RCC 7860 (cell line): Measurements from ENCODE around the gene USP35.

Experiments
- DNase-seq: peaks from one replicate; pipeline ENCODE4 v3.0.0-alpha.2; 2015; ENCODE audit warnings: low spot score
- FAIRE-seq: peaks from 2 replicates; lab custom pipeline; 2012; peaks lifted over from hg19 to GRCh38; lab: Jason Lieb, UNC

USP35 gene, protein sequence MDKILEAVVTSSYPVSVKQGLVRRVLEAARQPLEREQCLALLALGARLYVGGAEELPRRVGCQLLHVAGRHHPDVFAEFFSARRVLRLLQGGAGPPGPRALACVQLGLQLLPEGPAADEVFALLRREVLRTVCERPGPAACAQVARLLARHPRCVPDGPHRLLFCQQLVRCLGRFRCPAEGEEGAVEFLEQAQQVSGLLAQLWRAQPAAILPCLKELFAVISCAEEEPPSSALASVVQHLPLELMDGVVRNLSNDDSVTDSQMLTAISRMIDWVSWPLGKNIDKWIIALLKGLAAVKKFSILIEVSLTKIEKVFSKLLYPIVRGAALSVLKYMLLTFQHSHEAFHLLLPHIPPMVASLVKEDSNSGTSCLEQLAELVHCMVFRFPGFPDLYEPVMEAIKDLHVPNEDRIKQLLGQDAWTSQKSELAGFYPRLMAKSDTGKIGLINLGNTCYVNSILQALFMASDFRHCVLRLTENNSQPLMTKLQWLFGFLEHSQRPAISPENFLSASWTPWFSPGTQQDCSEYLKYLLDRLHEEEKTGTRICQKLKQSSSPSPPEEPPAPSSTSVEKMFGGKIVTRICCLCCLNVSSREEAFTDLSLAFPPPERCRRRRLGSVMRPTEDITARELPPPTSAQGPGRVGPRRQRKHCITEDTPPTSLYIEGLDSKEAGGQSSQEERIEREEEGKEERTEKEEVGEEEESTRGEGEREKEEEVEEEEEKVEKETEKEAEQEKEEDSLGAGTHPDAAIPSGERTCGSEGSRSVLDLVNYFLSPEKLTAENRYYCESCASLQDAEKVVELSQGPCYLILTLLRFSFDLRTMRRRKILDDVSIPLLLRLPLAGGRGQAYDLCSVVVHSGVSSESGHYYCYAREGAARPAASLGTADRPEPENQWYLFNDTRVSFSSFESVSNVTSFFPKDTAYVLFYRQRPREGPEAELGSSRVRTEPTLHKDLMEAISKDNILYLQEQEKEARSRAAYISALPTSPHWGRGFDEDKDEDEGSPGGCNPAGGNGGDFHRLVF

DNA sequence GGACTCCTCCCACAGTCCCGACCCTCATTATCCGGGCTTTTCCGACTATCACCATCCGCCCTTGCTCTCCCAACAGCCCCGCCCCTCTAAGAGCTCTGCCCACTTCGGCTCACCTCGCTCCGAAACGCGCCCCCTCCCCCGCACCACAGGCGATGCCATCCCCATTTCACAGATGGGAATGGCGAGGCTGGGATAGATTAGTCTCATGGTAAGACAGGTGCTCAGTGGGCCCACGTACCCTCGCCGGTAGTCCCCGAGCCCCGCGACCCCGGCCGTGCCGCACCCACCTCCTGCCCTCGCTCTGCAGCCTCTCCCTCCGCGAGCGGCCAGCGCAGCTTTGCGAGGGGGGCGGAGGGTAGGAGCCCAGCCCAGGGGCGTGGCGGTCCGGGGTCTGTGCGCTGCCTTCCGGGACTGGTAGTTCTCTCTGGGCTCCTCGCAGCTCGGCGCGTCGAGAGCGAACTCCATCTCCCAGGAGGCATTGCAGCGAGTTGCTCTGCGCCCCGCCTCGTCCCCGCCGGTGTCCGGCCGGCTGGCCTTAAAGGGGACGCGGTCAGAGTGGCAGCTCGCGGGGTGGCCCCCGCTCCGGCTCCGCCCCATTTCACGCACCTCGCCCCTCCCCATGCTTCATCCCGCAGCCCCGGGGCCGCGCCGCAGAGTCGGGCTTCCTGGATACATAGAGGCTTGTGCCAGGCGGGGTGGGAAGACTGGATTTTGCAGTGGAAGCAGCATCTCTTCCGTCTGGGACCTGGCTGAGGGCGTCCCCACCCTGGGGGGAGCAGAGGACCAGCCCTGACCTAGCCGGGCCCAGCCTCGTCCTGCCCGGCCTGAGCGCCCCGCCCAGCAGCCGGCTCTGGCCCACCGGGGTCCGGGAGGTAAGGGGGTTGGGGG lies at the start of gene USP35, which contains the start of gene KCTD21:
Gene USP35 (plus strand): TSS at position 634 of the 888 bp plus-strand sequence. CDS start 7,327 bp downstream, outside the sequence.
Gene KCTD21 (minus strand): TSS at position 341 of the 888 bp plus-strand sequence. CDS start 14,072 bp downstream, outside the sequence.
- DNase-seq: peak; percentile 87
- no peak for FAIRE-seq

DNA sequence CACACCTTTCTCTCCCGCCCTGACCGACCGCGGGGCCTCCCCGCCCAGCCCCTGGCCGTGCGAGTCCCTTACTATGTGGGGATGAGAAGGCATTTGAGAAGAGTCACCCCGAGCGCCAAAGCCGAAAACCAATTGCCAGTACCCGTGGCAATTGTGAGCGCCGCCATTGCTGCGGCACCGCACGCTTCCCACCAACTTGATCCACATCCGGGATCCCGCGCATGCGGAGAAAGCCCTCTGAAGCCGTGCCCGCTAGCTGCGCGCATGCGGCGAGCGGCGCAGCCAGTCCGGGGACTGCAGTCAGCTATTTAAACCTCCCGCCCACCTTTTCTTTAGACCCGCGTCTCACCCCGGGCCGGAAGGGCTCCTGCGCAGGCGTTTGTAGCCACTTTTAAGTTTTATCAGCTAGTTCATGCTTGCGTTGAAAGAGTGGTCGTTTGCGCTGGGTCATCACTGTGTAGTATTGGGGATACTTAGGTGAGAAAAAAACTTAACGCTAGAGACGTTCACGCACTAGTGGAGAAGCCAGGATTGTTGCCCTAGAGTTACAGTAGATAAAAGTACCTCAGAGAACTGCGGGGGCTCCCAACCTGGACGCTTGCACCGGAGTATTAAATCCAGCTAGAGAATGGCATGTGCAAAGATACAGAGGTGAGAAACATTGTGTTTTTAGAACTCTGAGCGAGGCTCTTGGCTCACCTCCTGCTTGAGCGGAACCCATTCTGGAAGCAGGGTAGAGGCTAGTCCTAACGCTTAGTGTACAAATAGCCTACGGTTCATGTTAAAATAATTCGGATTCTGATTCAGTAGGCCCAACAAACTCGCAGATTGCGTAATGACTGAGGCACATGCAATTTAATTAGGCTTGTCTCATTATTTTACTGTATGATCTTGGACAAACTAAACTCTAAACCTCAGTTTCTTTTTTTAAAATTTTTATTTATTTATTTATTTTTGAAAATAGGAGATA lies 49.0 kb upstream of the USP35 start, which contains the start of gene ALG8:
Gene ALG8 (minus strand): TSS at position 205 of the 970 bp plus-strand sequence. CDS start 38 bp downstream, at position 167.
- DNase-seq (peak; percentile 83), FAIRE-seq (peak; percentile 47)

DNA sequence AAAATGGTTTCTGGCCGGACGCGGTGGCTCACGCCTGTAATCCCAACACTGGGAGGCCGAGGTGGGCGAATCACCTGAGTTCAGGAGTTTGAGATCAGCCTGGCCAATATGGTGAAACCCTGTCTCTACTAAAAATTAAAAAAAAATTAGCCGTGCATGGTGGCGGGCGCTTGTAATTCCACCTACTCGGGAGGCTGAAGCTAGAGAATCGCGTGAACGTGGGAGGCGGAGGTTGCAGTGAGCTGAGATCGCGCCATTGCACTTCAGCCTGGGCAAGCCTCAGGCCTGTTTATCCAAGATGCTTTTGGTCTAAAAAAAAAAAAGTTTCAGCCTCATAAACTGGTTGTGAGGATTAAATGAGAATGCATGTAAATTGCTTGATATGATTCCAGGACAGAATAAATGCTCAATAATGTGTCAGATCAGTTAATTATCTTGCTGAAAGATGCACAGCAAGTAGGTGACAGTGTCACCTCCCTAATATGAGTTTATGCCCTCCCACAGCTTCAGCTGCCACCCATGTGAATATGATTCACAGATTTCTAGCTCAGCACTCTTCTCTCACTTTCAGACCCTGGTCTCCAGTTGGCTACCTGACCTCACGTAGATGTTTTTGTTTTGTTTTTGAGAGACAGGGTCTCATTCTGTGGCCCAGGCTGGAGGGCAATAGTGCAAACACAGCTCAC lies 48.2 kb upstream of the USP35 start:
- DNase-seq: no peak
- no peak for FAIRE-seq

DNA sequence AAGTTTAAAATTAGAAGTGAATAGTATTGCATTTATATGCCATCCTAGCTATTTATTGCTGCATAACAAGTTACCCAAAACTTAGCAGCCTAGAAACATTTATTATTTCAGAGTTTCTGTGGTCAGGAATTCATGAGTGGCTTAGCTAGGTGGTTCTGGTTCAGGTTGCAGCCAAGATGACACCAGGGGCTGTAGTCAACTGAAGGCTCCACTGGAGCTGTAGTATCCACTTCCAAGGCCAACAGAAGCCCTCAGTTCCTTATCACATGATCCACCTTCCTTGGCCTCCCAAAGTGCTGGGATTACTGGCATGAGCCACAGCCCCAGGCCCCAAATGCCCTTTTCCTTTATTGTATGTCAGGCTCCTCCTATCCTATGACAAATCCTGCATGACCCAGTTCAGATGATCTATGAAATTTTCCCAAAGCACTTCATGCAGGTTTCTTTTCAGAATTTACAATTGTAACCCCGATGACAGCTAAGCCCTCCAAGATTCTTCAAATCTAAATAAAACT lies 43.2 kb upstream of the USP35 start:
- no peak for DNase-seq
- no peak for FAIRE-seq

DNA sequence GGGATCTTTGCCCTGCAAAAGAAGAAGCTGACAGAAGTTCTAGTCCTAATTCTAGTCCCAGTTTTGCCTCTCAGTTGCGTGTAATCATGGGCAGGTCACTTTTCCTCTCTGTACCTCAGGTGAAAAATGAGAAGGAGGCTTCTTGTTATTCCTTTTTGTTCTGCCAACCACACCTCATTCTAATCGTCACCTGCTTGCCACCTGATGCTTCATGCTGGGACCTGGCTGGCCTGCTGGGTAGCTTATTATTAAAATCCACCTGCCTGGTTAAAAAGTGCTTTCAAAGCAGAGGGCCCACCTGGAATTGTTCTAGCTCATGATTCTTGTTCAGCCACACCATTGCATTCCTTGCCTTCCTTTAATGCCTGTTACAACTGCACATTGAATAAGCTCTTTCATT lies 40.9 kb upstream of the USP35 start:
- DNase-seq (no peak), FAIRE-seq (no peak)

DNA sequence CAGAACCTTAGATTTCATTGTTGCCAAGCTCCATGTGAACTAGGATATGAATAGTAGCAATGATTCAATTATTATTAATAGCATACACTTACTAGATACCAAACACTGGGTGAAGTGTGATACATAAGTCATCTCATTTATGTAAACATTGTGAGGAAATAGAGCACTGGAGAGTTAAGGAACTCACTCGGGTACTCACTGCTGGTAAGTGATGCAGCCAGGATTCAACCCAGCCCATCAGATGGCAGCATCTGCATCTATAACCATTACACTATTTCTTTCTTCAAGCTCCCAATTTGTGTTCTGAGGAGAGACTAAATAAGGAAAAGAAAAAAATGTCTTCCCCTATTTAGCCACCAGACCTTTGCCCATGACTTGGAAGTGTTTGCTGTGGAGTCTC lies 39.1 kb upstream of the USP35 start:
- no peak for FAIRE-seq
- DNase-seq: no peak

DNA sequence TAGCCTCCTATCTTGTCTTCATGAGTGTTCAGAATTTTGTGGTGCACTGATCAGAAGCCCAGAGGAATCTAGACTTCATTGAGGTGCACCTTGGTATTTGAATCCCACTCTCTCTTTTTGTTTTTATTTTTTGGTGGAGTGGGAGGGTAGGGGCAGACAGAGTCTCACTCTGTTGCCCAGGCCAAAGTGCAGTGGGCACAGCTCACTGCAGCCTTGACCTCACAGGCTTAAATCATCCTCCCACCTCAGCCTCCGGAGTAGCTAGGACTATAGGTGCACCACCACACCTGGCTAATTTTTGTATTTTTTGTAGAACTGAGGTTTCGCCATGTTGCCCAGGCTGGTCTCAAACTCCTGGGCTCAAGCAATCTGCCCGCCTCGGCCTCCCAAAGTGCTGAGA lies 38.4 kb upstream of the USP35 start:
- FAIRE-seq (no peak), DNase-seq (no peak)

DNA sequence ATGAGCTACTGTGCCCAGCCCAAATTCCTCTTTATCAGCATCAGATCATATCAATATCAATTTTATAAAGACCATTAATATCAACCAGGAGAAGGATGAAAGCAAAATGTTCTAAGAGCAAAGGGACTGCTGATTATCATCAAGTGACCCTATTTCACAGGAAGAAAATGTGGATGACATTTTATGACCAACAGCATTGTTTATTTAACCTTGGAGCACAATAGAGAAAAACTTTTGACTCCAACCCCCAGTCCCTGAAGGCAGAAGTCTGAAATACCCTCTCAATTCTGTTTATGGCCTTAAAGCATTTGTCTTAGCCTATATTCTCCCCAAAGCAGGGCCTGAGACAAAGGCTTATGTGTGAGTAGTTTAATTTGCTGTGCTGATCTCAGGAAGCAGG lies 38.0 kb upstream of the USP35 start:
- DNase-seq (no peak), FAIRE-seq (no peak)

DNA sequence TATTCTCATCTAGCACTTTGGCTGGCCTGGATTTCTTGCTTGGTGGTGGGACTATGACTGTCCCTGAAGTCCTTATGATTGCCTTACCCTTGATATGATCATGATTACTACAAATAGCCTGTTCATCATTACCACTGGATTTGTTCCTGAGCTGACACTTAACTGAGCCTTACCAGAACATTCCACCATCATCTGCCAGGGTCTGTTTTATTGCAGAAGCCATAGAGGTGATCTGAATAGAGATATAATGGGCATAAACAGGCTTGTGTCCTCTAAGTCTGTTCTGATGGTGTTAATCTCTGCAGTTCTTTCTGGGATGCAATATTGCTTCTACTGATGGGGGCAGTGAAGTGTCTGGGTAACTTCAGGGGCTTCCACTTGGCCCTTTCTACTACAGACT lies 36.9 kb upstream of the USP35 start:
- DNase-seq (no peak), FAIRE-seq (no peak)

DNA sequence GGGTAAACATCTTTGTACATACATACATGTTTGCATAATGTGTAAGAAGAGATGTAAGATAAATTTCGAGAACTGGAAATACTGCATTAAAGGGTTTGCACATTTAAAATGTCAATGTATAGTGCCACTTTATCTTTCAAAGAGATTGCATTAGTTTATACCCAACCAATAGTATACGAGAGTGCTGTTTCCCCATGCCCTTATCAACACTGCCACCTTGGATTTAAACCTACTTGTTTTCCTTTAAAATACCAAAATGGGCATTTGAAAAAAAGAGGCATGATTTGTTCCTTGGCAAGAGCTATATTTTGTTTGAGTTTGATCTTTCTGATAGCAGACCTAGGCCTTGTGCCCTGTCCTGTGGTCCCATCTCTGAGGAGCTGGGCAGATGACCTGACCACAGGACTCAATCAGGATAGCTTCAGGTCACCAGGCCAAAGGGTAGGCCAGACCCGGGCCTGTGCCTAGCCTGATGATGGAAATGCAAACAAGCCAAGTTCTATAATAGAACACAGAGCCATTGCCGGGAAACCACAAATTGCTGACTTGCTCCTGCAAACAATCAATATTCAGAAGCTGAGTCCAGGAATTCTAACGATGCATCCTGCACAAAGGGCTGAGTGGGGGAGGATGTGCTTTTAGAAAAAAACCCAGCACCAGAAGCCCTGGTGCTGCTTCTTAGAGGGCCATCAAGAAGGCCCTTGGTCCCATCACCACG lies 32.4 kb upstream of the USP35 start:
- DNase-seq (no peak), FAIRE-seq (no peak)

DNA sequence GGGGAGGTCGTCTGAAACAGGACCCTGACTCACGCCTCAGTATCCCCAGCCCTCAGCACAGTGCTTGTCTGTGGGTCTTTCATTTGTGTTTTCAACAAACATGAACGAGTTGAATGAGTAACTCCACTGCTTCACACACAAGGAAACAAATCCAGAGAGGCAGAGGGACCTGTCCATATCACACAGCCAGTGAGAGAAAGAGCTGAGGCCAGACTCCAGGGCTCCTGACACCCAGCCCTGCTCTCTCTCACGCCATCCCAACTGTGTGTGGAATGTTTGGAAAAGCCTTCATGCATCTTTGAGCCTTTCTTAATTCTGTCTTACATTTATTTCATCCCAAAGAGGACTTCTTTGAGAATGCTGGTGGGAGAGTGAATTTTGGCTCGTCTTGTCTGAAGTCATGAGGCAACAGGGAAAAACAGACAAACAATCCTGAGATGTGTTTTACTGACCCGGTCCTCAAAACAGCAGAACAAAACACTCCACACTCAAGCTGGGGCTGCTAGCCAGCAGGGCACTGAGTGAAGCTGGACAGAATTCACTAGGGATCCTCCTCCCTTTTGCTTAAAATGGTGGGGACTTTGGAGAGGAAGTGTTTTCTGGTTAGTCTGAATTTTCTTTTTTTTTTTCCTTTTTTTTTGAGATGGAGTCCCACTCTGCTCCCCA lies 29.6 kb upstream of the USP35 start:
- no peak for FAIRE-seq
- no peak for DNase-seq

DNA sequence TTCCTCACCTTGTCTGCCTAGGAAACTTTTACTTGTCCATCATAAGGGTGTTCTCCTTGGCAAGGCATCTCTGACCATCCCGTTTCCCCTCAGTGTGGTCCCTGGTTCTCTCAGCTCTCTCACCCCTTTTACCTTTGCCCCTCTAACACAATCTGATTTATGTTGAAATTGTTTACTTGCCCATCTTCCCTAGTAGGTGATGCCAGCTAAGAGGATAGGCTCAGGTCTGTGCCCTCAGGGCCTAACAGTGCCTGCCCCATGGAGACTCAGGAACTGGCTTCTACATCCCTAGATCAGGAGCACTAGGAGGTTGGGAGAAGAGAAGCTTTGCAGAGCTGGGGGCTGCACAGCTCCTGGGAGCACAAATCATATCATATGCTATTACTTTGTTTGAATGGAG lies 28.2 kb upstream of the USP35 start:
- FAIRE-seq (no peak), DNase-seq (no peak)

DNA sequence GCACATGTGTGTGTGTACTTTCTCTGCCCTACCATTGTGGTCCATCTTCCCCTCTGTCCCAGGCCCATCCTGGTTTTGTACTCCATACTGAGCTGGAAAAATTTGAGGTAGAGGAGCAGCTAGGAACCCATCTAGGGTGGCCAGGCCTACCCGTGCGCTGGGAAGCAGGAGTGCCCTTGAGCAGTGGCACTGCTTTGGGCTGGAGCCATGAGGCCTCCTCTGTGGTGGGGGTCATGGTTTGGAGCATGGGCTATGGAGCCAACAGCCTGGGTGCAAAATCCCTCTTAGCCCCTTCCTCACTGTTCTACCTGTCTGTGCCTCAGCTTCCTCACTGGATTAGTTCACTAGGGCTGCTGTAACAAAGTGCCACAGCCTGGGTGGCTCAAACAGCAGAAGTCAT lies 27.4 kb upstream of the USP35 start:
- FAIRE-seq: no peak
- DNase-seq: no peak

DNA sequence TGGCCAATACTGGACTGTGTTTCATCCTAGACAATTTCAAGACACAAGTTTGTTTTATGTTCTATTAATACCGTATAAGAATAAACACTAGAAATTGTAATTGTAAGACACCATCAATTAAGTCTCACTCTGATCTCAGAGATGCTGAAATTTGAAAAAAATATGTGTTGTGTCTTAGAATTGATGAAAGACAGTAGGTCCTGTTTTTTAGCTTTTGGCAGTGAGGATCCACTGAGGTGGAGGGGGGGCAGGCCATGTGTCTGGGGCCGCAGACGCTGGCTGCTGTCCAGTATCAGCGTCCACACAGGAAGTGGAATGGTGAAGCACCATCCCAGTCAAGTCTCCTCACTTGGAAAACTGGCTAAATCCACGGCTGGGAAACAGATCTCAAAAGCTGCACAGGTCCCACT lies 26.8 kb upstream of the USP35 start:
- FAIRE-seq: no peak
- DNase-seq: no peak

DNA sequence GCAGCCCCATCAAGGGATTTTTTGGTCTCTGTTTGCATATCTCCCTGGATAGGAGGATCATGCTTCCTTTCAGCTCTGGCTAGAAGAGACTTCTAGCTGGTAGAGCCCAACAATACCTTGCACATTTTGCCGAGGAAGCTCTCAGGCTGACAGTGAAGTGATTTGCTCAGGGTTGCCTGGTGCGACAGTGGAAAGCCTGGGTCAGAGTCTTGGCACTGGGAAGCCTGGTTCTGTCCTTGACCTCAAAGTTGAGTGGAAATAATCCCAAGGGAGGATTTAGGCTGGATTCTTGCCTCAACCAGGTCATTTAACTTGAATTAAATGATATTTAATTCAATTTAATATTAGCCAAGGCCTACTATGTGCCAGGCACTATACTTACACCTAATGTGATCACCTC lies 24.9 kb upstream of the USP35 start:
- FAIRE-seq: no peak

DNA sequence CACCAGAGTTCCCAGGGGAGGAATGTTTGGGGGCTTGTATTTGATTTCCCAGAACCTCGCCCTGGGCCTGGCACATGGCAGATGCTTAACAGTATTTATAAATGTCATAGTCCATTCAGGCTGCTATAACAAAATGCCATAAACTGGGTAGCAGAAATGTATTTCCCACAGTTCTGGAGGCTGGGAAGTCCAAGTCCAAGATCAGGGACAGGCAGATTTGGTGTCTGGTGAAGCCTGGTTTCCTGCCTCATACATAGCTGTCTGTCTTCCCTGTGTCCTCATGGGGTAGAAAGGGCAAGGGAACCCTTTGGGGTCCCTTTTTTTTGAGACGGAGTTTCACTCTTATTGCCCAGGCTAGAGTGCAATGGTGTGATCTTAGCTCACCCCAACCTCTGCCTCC lies 24.2 kb upstream of the USP35 start:
- no peak for DNase-seq
- no peak for FAIRE-seq

More for the DNA sequence above, 24.9 kb upstream of the USP35 start:
- no peak for DNase-seq

DNA sequence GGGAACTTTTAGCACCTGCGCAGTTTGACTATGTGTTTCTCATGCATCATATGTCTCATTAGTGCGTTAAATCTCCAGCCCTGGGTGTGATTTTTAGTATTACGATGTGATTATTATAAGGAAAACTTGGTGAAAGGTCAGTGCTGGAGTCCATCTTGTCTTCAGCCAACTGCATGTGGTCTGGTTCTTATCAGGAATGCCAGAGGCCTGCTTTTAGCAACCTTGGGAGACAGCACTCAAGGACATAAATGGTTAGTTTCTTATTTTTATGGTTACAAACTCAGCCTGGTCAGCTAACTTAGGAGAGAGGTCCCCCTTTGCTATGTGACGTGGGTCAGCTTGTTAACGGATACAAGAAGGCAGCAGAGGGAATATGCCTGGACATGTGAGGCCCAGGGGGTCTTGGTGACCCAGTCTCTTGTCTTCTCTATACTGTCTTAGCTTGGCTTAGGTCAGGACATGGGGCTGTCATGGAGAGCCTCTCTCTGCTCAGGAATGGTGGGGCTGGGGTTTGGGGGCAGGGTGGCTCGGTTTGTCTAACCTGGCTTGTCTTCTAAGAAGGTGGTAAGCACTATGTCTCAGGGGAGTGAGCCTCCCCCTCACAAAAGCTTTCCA lies 21.8 kb upstream of the USP35 start:
- FAIRE-seq: no peak
- DNase-seq: no peak
